Measurements from ENCODE around the gene SYPL1. TPM values are rescaled to one million over a fixed set of nuclear protein-coding genes. Genes with fewer than 3 reads are reported as not detected.

The SYPL1 gene
- total RNA-seq, 3 donors from 2014 or later = 73.8 to 109 (median 80.8) TPM

DNA sequence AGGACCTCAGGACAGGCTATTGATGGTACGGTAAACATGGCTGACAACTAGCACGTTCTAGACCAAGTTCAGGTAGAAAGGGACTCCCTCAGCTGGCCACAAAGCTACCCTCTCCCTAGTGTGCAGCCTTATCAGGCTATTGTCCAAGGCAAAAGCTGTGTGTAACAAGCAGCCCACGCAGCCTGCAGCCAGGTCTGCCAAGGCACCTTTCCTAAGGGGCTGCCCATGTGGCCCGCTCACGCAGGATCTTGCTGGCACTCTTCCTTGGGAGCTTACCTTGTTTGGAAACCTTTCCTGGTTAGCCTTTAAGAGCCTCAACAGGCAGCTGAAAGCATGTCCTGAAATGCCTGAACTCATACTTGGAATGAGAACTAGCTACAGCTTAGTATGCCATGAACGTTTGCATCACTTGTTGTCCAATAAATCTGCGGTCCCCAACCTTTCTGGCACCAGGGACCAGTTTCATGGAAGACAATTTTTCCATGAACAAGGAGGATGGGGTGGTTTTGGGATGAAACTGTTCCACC is 51.7 kb downstream of the SYPL1 start:
- ATAC-seq (no peak), DNase-seq (no peak)
- Histone ChIP-seq H3K36me3 (ENCODE audit: low read depth) (no peaks in the 10 kb centered on the region), H3K4me3 (no peak overlapping the region), H3K4me1 (ENCODE audit: low read depth) (peaks cover 14% of the 10 kb centered on the region), H3K9me3 (no peaks in the 10 kb centered on the region)
- TF ChIP-seq, protein P1, sequence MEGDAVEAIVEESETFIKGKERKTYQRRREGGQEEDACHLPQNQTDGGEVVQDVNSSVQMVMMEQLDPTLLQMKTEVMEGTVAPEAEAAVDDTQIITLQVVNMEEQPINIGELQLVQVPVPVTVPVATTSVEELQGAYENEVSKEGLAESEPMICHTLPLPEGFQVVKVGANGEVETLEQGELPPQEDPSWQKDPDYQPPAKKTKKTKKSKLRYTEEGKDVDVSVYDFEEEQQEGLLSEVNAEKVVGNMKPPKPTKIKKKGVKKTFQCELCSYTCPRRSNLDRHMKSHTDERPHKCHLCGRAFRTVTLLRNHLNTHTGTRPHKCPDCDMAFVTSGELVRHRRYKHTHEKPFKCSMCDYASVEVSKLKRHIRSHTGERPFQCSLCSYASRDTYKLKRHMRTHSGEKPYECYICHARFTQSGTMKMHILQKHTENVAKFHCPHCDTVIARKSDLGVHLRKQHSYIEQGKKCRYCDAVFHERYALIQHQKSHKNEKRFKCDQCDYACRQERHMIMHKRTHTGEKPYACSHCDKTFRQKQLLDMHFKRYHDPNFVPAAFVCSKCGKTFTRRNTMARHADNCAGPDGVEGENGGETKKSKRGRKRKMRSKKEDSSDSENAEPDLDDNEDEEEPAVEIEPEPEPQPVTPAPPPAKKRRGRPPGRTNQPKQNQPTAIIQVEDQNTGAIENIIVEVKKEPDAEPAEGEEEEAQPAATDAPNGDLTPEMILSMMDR (IDR thresholded peaks at IDR 0.05) = no peak
- intact Hi-C loops (cut with DNase I, micrococcal nuclease) = no loop called here

- intact Hi-C loops (cut with DNase I, micrococcal nuclease) = no loop called here
- TF ChIP-seq, protein P1 (IDR thresholded peaks at IDR 0.05) = no peak
- Histone ChIP-seq H3K4me3 (no peak overlapping the region), H3K9me3 (no peaks in the 10 kb centered on the region), H3K36me3 (ENCODE audit: low read depth) (no peaks in the 10 kb centered on the region), H3K4me1 (ENCODE audit: low read depth) (peaks cover 8% of the 10 kb centered on the region)
- ATAC-seq = no peak
- no peak for DNase-seq
Observed at GRCh38 chr7:106059556-106059955, 52.6 kb downstream of the SYPL1 start.

GRCh38 chr7:106058928-106059324 is 53.2 kb downstream of the SYPL1 start:
- ATAC-seq (no peak), DNase-seq (no peak)
- Histone ChIP-seq H3K36me3 (ENCODE audit: low read depth) (no peaks in the 10 kb centered on the region), H3K9me3 (no peaks in the 10 kb centered on the region), H3K4me3 (no peak overlapping the region), H3K4me1 (ENCODE audit: low read depth) (peaks cover 7% of the 10 kb centered on the region)
- TF ChIP-seq, protein P1 (IDR thresholded peaks at IDR 0.05) = no peak
- intact Hi-C loops (cut with DNase I, micrococcal nuclease) = no loop called here

DNA sequence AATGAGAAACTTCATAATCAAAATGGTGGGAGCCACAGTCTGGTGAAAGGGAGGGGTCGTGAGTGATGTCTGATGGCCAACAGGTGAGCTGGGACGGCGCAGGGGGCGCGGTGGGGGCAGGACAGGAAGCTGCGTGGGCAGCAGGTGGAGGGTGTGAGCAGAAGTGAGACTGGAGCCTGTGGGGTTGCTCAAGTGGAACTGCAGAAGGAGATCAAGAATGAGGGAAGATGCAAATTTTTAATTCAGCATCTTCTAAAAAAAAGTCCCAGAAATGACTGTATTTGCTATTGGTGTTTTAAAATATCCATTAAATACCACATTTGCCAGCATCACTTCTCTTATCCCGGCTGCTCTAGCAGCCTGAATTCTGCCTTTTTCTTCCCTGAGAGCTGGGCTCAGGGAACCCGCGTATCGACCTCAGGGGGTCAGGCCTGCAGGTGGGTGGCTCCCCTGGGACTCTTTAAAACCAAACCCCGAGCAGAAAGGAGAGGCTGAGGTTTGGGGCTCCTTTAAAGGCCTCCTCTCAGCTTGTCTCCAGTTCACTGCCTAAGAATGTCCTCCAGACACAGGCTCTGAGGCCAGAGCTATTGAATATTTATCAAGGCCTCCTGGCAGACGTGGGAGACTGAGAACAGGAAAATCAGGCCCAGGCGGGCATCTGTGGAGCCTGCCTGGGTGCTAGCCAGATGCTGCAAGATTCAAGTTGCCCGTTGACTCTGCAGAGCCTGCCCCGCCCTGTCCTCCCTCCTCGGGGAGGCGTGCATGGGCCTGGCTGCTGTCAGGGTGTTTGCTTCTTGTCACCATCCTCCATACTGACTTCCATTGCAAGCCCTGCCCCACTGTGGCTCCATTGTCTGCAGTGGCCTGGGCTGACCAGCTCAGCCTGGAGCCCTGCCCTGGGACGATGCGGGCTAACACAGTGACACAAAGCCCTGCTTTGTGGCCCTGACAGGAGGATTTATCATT is 53.9 kb downstream of the SYPL1 start:
- Histone ChIP-seq H3K9me3 (no peaks in the 10 kb centered on the region), H3K4me1 (ENCODE audit: low read depth) (peaks cover 7% of the 10 kb centered on the region), H3K36me3 (ENCODE audit: low read depth) (no peaks in the 10 kb centered on the region), H3K4me3 (no peak overlapping the region)
- intact Hi-C loops (cut with DNase I, micrococcal nuclease) = loop anchor here (2.0 kb wide), 1 partner anchor 97 kb away; no protein-coding TSS in a partner anchor
- peak; percentile 60 to 84 (median 69) for DNase-seq
- TF ChIP-seq, protein P1 (IDR thresholded peaks at IDR 0.05) = no peak
- peak; percentile 77 for ATAC-seq

- intact Hi-C loops (cut with DNase I, micrococcal nuclease) = loop anchor here (2.0 kb wide), 1 partner anchor 97 kb away; no protein-coding TSS in a partner anchor
- DNase-seq = no peak
- H3K4me1 ChIP-seq (ENCODE audit: low read depth) = no peaks in the 10 kb centered on the region
- TF ChIP-seq, protein P1 (IDR thresholded peaks at IDR 0.05) = no peak
- ATAC-seq = no peak
- no peaks in the 10 kb centered on the region for H3K9me3 ChIP-seq
- no peak overlapping the region for H3K4me3 ChIP-seq
- no peaks in the 10 kb centered on the region for H3K36me3 ChIP-seq (ENCODE audit: low read depth)
Observed at GRCh38 chr7:106057204-106057961, 54.7 kb downstream of the SYPL1 start.

Data from mucosa of descending colon (tissue), 3 donors.